ELR (cell line): ENCODE data around the gene ZNF112.
A peak's percentile ranks its signal among the peaks of the same experiment; 100 is the strongest.

Experiments used
- DNase-seq: peaks from one replicate; pipeline ENCODE4 v3.0.0-alpha.2; 2015; ENCODE audit warnings: low read depth

Gene ZNF112

DNA sequence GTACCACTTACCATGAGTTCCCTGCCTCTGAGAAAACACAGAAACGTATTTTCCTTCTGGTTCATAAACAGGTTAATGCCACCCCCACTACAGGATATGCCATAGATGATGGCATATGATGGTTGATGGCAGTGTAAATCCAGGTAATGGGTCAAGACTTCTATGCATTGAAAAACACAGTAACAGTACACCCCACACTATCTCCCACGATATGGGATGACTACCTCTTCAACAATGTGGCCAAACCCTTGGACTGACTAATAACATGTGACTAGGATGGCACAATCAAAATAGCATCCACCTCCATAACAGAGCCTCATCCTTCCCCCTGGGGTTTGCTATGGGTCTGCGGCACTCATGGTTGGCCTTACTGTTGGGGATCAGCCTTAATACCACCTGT lies 73.6 kb downstream of the ZNF112 start:
- peak; percentile 68 for DNase-seq

DNA sequence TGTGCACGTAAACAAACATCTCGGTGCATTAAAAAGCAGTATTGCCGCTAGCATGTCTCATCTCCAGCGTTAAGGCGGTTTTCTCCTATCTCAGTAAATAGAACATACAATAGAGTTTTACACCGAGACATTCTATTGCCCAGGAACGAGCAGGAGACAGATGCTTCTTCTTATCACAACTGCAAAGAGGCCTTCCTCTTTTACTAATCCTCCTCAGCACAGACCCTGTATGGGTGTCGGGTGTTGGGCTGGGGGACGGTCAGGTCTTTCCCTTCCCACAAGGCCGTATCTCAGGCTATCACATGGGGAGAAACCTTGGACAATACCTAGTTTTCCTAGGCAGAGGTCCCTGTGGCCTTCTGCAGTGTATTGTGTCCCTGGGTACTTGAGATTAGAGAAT lies 75.6 kb downstream of the ZNF112 start:
- no peak for DNase-seq

DNA sequence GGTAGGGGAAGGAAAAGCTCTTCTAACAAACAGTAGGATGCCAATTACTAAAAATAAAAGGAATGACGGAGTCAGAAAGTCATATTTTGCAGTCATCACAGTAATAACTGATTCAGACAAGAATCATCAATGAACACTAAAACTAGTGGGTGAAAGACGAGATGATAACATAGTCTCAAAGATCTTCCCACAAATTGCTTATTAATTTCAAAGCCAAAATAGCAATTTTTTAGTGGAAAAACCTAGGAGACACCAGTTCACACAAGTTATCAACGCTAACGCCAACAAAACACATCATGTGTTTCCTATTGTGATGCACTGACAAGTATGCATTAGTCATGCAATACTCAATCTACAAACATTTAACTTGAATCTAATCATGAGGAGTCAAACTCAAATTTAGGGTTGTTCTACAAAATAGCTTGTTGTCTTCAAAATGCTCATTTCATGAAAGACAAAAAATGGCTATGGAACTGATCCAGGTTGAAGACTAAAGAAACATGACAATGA lies 78.2 kb downstream of the ZNF112 start:
- DNase-seq, result peak; percentile 64

DNA sequence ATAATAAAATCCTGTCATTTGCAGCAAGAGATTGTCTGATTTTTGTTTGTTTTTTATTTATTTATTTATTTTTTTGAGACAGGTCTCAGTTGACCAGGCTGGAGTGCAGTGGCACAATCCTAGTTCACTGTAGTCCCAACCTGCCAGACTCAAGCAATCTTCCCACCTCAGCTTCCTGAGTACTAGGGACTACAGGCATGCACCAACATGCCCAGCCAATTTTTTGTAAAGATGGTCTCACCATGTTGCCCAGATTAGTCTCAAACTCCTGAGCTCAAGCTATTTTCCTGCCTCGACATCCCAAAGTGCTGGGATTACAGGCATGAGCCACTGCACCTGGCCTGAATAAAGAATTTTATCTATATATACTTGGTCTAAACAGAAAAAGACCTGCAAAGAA lies 79.1 kb downstream of the ZNF112 start:
- no peak for DNase-seq
